Mesodermal cell (in vitro differentiated cells): ENCODE results near the gene KCNG3.

Experiments used
- H3K27ac ChIP-seq: 2 replicates; pipeline ENCODE4 v1.7.0; 2013; ENCODE audit warnings: mild to moderate bottlenecking, low read depth, low read length, moderate library complexity; ENCODE audit not compliant: severe bottlenecking
- H3K36me3 ChIP-seq: 2 replicates; pipeline ENCODE4 v1.7.1; 2013; ENCODE audit warnings: mild to moderate bottlenecking, low read length, moderate library complexity; ENCODE audit not compliant: control insufficient read depth, insufficient read depth
- H3K4me1 ChIP-seq: one replicate; pipeline ENCODE4 v1.7.1; 2013; ENCODE audit warnings: mild to moderate bottlenecking, low read length; ENCODE audit not compliant: insufficient read depth, control insufficient read depth, poor library complexity, severe bottlenecking
- H3K4me3 ChIP-seq: 2 replicates; pipeline ENCODE4 v1.7.0; 2013; ENCODE audit warnings: low read length, control low read depth, mild to moderate bottlenecking; ENCODE audit not compliant: insufficient read depth, poor library complexity, severe bottlenecking; ENCODE audit errors: extremely low read depth
- H3K9me3 ChIP-seq: 2 replicates; pipeline ENCODE4 v1.7.1; 2013; ENCODE audit warnings: mild to moderate bottlenecking, low read length, moderate library complexity; ENCODE audit not compliant: control insufficient read depth
- WGBS, 2 experiments: methylation state at CpG; one replicate each; pipeline ENCODE4 v1.1.5; 2013; ENCODE audit warnings: missing lambda C conversion rate in 2 of 2; ENCODE audit not compliant: insufficient coverage in 2 of 2; 5-methylcytosine and 5-hydroxymethylcytosine counted together

Gene KCNG3

GRCh38 chr2:42449163-42450087, 44.4 kb downstream of the KCNG3 start:
- no peaks in the 10 kb centered on the region for H3K36me3 ChIP-seq
- H3K4me1 ChIP-seq = no peaks in the 10 kb centered on the region
- no peak overlapping the region for H3K27ac ChIP-seq
- H3K4me3 ChIP-seq = no peak overlapping the region
- H3K9me3 ChIP-seq = no peaks in the 10 kb centered on the region
- WGBS, 2 experiments = 92 to 100% methylated on average over 6 to 7 of the region's 8 CpGs

- Histone ChIP-seq H3K4me3 (no peak overlapping the region), H3K4me1 (no peaks in the 10 kb centered on the region), H3K36me3 (no peaks in the 10 kb centered on the region), H3K27ac (no peak overlapping the region), H3K9me3 (no peaks in the 10 kb centered on the region)
- WGBS, 2 experiments = 100% methylated on average over 1 of the region's 2 CpGs
These were observed 45.6 kb downstream of the KCNG3 start for GRCh38 chr2:42448163-42448562.

- Histone ChIP-seq H3K27ac (no peak overlapping the region), H3K4me1 (no peaks in the 10 kb centered on the region), H3K9me3 (no peaks in the 10 kb centered on the region), H3K36me3 (no peaks in the 10 kb centered on the region), H3K4me3 (no peak overlapping the region)
These were observed 47.1 kb downstream of the KCNG3 start for GRCh38 chr2:42446503-42447271.

GRCh38 chr2:42443718-42444399, 49.9 kb downstream of the KCNG3 start:
- no peak overlapping the region for H3K4me3 ChIP-seq
- no peaks in the 10 kb centered on the region for H3K4me1 ChIP-seq
- WGBS, 2 experiments = 82 to 86% methylated on average over 4 to 5 of the region's 5 CpGs
- no peak overlapping the region for H3K27ac ChIP-seq
- H3K9me3 ChIP-seq = no peaks in the 10 kb centered on the region
- H3K36me3 ChIP-seq = no peaks in the 10 kb centered on the region

DNA sequence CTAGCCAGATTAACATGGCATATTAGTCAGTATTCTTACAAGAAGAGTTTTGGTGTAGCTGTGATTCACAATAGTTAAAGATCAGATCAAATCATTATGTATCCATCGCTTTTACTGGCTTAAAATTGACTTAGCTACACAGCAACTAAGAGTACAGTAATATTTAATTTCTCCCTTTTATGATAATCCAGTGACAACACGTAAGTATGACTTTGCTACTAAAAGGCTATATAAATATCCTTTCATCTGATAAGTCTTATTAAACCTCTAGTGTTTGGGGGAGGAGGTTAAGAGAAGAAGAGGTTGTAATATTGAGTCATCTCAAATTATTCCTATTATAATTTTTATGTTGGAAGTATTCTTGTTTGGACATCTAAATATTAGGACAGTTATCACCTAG, 51.0 kb downstream of the KCNG3 start:
- H3K27ac ChIP-seq = no peak overlapping the region
- H3K9me3 ChIP-seq = no peaks in the 10 kb centered on the region
- H3K4me3 ChIP-seq = no peak overlapping the region
- no peaks in the 10 kb centered on the region for H3K36me3 ChIP-seq
- WGBS, 2 experiments = no CpG with 5 or more reads among the region's 2 CpGs
- no peaks in the 10 kb centered on the region for H3K4me1 ChIP-seq

GRCh38 chr2:42438685-42439084, 55.1 kb downstream of the KCNG3 start:
- H3K4me3 ChIP-seq = no peak overlapping the region
- H3K27ac ChIP-seq = no peak overlapping the region
- no peaks in the 10 kb centered on the region for H3K36me3 ChIP-seq
- H3K4me1 ChIP-seq = no peaks in the 10 kb centered on the region
- H3K9me3 ChIP-seq = no peaks in the 10 kb centered on the region

- Histone ChIP-seq H3K4me1 (no peaks in the 10 kb centered on the region), H3K27ac (no peak overlapping the region)
- 100% methylated on average over 1 of the region's 2 CpGs; no CpG with 5 or more reads in 1 of the 2 experiments for WGBS, 2 experiments
These were observed 57.4 kb downstream of the KCNG3 start for GRCh38 chr2:42436370-42436769.

DNA sequence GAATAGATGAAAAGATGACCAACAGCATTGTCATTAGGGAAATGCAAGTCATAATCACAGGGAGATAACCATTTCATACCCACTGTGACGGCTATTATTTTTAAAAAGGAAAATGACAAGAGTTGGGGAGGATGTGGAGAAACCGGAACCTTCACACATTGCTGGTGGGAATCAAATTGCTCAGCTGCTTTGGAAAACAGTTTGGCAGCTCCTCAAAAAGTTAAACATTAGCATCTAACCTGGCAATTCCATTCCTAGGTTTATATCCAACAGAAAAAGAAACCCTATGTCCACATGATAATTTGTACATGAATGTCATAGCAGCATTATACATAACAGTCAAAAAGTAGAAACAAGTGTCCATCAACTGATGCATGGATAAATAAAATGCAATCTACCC, 58.2 kb downstream of the KCNG3 start:
- WGBS, 2 experiments = no CpG with 5 or more reads among the region's 2 CpGs
- H3K27ac ChIP-seq = no peak overlapping the region
- no peak overlapping the region for H3K4me3 ChIP-seq
- H3K4me1 ChIP-seq = no peaks in the 10 kb centered on the region
- H3K36me3 ChIP-seq = no peaks in the 10 kb centered on the region
- H3K9me3 ChIP-seq = no peaks in the 10 kb centered on the region

More at GRCh38 chr2:42436370-42436769, 57.4 kb downstream of the KCNG3 start:
- no peak overlapping the region for H3K4me3 ChIP-seq
- no peaks in the 10 kb centered on the region for H3K36me3 ChIP-seq
- H3K9me3 ChIP-seq = no peaks in the 10 kb centered on the region

- Histone ChIP-seq H3K4me3 (no peak overlapping the region), H3K36me3 (no peaks in the 10 kb centered on the region), H3K9me3 (no peaks in the 10 kb centered on the region), H3K4me1 (no peaks in the 10 kb centered on the region), H3K27ac (no peak overlapping the region)
- 95 to 100% methylated on average over 2 to 3 of the region's 4 CpGs for whole genome bisulfite sequencing, 2 experiments
These were observed 63.6 kb downstream of the KCNG3 start for GRCh38 chr2:42430188-42430587.

DNA sequence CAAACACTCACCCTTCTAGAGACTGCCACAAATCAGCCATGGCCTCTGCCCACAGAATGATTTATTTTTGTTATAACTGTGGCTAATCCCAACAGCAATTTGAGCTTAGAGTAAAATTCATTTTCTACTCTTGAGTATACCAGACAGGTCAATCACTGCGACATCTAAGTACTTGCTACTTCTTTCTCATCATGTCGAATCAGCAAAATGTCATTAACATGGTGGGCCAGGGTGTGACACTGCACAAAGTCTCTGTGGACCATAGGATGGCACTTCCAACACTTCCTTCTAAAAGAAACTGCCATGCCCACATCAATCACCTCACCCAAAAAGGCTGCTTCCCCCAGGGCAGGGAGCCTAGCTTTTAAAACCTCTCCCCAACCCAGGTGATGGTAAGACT, 64.4 kb downstream of the KCNG3 start:
- Histone ChIP-seq H3K4me1 (no peaks in the 10 kb centered on the region), H3K4me3 (no peak overlapping the region), H3K36me3 (no peaks in the 10 kb centered on the region), H3K27ac (no peak overlapping the region), H3K9me3 (no peaks in the 10 kb centered on the region)
- 79 to 100% methylated on average over 2 of the region's 2 CpGs for WGBS, 2 experiments
